ENCODE measurements around the gene WIPF3.

Gene WIPF3

DNA sequence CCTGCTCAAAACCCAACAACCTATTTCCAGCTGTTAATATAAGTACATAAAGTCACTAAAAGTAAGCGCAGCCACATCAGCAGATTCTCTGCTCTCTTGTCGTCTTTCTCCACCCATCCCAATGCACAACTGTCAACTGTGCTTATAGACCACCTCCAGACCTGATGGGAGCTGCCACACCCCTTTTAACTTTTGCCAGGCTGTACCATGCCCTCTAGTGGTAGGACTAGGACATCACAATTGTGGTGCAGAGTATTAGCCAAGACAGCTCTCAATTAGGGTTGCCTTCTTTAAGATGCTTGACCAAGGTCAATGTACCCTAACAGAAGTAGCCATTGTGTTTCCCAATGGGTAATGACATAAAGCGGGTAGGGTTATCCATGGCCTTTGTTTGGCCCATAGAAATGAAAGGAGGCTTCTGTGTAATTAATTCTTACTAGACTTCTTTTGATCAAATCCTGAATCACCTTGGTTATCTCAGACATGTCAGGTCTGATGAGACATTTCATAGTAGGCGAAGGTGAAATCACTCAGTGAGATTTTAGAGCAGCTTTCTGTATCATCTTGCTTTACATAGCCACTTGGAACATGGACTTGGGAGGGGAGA, 115.2 kb downstream of the WIPF3 start:
- FAIRE-seq: no peak

DNA sequence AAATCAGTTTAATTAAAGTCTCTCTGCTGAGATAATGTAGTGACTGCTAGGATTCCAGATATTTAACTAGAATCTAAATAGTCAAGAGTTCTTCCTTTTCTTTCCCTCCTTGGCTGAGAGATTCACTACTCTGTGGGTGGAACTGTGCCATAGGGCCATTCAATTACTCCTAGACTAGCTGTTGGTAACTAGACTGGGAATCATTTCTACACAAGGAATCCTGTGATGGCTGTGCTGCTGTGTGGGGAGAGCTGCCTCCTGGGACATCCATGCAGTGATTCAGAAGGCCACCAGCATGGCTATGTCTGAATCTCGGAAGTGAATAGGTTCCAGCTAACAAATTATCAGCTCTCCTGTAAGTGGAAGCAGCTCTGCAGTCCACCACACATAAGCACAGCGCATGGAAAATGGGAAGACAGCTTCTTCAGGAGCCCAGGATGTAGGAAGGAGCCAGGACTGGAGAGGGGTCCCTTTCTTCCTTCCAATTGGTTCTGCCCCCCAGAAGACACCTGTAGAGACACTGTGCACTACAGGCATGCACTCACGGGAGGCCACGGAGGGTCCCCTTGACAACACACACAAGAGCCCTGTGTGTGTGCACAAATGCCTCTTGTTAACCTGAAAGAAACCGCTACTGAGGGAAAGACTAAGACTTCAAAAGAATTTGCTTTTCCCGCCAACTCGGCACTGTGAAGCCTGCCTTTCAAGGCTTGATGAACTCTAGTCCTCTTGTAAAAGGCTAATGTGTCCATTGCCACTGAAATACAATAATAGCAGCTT, 116.8 kb downstream of the WIPF3 start:
- FAIRE-seq: no peak

DNA sequence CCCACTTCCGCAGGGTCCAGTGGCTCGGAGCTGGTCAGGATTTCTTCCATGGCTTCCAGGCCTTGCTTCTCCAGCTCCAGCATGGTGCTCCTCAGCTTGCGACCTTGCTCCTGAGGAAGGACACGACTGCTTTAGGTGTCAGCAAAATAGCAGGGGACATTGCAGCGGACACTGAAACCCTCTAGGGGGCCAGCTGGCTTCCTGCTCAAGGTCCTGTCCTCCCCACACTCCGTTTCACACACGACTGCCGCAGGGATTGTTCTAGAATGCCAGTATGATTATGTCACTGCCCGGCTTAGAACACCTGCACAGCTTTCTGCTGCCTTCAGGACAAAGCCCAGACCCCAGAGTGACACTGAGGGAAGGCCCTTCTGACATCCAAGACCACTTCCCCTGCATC, 117.7 kb downstream of the WIPF3 start:
- no peak for FAIRE-seq

DNA sequence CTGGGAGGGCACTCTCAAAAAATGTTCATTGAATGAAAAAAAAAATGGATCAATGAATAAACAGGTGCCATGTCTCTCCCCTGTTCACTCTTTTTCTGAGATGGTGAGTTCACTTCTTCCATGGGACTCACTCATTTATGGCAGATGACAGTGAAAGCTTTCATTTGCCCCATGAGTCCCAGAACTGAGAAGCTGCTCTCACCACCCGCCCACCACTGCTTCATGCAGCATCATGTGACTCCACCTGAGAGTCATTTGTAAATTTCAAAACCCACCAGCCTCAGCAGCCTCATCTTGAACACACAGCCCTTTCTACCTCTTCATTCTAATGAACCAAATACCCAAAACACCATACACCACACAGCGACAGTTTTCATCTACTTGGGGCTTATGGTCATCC, 118.4 kb downstream of the WIPF3 start:
- FAIRE-seq: no peak

DNA sequence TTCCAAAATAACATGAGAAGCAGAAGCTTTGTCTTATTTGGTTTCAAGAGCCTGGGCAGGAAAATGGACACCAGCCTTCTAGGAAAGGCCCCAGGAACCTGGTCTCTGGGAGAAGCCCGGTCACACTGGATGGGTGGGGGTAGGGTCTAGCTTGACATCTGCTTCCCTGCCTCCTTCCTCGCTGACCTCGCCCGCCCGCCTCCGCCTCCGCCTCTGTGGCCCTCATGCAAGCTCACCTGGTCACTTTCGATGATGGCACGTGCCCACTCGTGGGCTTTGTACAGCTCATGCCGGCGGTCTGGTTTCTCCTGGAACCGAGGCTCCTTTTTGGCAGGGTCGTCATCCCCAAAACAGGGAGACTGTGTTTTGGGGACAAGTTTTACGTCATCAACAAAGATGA, 119.9 kb downstream of the WIPF3 start:
- no peak for FAIRE-seq

DNA sequence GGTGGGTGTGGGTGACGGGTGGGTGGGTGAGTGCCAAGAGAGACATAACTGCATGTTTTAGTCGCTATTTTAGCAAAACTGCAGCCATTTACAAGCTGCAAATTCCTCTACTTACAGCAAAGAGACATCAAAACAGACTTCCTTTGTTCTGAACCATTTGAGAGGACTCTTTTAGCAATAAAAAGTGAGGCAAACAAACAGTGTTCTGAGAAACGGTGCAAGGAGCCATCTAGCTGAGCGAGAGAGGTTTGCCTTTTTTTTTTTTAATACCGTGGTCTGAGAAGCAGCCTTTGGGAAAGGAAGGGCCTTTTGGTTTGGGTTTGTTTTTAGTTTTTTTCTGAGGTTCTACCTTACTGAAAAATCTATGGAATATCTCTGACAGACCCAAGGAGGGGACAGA, 120.4 kb downstream of the WIPF3 start:
- no peak for FAIRE-seq

DNA sequence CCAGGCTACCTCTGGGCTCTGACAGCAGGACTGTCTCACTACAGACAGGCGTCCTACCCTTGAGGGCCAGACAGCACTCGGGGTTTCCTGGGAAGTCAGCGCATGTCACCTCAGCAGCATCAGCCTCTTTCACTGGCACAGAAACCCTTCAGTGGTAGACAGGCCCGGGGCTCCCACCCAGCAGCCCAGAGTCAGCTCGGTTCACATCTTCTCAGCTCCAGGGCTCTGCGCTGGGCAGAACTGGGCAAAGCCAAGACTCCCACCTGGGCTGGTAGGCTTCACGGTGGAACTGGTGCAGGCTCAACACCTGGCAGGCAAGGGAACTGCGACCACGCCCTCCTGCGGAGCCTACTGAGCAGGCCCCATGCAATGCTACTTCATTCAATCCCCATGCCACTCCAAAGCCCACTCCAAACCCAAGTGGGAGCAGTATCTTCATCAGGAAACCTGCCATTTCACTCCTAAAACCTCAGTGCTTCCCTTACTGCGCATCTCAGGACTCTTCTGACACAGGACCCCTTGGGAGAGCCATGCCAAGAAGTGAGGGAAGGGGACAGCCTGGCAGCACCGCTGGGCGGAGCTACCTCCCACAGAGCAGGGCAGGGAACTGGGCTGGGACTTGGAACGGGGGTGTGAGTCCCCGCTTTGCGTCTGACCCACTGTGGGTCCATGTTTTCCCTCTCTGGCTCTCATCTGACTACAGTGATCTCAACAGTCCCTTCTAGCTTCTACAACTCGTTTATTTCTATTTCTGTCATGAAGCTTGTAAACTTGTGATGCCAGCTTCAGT, 122.9 kb downstream of the WIPF3 start:
- no peak for FAIRE-seq

DNA sequence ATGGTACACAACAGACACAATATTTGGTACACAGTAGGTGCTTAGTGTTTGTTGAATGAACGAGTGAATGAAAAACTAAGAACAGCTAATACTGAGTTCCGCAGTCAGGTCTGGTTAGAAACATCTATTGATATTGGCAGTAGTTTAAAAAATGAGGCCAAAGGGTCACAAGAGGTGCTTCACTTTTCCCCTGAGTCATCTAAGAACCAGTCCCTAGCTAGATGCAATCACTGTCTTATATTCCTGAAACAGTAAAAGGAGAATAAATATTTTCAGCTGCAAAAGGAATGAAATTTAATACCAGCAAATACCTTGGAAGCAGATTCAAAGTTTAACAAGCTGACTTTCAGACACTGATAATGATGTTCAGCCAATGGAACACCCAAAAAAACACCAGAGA, 128.8 kb downstream of the WIPF3 start:
- FAIRE-seq: no peak

DNA sequence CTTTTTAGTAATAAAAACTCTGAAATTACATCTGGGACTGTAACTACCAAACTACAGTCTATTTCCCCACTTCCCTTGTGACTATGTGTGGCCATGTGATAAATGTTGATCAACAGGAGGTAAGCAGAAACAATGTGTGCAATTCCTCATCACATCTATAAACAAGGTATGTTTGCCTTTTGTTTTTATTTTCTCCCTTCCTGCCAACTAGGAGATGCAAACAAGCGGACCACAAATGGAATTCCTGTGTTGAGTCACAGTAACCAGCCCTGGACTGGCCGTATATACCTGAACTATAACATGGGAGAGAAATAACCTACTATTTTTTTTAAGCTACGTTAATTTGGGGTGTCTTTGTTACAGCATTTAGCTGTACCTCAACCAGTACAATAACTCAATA, 130.8 kb downstream of the WIPF3 start:
- no peak for FAIRE-seq

DNA sequence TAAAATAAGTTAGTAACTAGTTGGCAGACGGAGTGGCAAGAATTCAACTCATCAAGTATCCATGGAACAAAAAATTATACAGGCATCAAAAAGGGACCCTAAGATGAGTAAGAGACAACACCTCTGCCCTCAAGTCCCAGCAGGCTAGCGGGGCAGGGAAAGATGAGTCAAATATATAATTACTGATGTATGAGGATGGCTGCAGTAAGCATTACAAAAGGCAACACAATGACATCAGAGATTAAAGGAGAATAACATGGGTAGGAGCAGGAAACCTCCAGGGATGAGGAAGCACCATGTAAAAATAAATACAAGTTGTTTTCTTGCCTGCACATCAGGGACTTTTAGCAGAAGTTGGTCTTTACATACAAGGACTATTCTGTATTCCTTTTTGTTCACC, 133.9 kb downstream of the WIPF3 start:
- no peak for FAIRE-seq

DNA sequence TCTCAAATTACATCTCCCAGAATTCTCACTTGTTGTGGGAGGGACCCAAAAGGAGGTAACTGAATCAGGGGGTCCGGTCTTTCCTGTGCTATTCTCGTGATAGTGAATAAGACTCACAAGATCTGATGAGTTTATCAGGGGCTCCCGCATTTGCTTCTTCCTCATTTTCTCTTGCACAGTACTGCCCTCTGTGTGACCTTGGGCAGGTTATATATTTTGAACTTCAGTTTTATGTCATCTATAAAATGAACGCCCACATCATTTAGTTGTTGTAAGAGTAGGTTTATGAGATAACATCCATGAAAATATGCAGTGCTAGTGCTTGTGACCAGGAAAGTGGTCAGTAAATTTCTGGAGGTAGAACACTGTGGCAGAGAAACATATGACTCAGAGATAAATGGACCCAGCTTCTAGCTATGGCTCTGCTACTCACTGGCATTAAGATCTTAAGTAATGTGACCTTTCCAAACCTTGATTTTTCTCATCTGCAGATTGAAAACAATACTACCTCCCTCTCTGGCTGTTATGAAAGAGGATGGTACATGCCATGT, 139.0 kb downstream of the WIPF3 start:
- FAIRE-seq: no peak

DNA sequence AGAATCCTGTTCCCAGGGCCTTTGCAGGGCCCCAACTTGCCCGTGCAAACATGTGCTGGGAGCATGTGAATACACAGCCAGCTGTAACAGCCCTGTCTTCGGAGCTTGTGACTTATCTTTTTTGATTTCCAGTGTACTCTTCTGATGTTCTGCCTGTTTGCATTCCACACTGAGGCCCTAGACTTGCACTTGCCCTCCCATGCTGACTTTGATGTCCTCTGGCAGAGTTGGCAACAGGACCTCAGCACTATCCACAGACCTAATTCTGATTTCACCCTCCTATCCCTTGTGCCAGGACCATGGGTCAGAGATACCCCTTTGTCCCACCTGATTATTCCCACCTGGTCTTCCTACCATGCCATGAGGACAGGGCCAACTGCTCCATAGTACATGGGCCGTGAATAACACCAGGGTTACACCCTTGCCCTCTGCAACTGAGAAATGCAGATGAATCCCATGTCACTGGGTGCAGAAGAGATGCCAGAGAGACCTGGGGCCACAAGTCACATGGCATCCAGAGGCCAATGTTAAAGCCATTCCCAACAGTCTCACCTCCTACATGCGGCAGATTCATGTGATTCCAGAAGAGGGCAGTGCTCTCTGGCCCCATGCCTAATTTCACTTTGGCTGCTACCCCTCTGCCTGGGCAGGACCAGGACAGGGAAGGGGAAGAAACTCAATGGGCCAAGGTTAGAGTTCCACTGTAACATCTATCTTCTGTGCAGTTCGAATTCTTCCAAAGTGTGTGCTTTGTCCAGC, 140.3 kb downstream of the WIPF3 start:
- no peak for FAIRE-seq

DNA sequence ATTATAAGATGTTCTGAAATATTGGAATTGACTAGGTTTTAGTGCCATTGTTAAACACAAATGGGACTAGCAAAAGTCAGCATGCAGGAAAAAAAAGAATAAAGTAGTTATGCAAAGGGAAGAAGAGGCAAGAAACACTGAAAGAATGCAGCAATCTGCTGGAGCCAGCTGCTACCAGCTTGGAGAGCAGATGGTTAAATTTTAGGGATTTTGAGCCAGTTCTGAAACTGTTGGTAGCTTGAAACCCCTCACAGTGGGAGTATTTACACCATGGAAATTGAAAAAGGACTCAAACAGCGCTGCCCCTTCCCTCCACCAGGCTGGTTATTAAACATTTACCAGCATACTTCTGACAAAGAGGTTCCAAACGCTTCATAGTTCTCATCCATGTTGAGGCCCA, 142.3 kb downstream of the WIPF3 start:
- FAIRE-seq: no peak

DNA sequence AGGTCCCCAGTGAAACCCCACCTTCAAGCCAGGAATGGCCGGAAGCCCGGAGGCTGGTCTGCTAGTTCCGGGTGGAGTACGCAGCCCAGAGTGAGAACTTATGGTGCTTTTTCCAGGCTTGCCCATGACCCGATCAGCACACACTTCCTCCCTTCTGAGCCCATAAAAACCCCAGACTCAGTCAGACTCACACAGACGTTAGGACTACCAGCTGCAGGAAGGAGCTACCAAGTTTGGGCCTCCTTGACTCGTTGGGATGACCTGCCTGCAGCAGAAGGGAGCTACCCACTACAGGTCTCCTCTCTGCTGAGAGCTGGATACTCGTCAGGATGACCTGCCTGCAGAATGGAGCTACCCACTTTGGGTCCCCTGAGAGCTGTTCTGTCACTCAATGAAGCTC, 144.2 kb downstream of the WIPF3 start:
- no peak for FAIRE-seq

DNA sequence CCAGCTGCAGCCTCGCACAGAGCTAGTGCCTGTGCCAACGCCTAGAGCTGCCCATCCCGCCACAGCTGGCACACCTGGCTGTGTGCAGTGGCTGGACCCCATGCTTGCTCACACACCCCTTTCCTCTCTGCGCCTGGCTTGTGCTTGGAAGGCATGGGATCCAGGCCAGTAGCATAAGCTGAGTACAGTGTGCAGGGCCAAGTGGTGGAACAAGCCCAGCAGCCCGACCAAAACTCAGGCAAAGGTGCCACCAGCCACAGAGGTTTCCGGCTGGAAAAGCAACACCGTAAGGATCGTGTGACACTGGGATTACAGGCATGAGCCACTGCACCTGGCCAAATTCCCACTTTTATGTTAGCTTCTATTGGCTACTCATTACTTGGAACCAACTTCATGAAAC, 144.9 kb downstream of the WIPF3 start:
- FAIRE-seq: no peak

DNA sequence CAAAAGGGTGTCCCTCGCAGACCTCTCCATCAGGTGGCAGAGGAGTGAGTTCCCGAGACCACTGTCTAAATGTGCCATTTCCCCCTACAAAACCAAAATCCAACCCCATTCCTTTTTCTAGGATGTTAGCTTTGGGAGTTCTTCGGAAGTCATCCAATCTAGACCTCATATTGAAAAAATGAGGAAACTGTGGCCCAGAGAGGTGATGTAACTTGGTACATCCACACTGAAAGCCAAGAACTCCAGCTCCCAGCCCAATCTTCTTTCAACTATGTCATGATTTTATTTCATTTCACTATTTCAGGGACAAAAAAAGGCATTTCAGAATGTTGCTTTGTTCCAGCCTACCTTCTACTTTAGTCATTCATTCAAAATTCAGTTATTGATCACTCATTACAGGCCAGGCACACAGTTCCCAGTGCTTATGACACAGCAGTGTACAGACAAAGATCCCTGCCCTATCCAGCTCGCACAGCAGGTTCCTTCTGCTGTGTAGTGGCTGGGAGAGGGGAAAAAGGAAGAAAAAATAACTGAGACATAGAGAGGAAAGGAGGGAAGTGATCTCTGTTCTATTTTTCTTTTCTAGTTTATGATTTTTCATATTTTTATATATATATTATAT, 147.5 kb downstream of the WIPF3 start:
- no peak for FAIRE-seq

DNA sequence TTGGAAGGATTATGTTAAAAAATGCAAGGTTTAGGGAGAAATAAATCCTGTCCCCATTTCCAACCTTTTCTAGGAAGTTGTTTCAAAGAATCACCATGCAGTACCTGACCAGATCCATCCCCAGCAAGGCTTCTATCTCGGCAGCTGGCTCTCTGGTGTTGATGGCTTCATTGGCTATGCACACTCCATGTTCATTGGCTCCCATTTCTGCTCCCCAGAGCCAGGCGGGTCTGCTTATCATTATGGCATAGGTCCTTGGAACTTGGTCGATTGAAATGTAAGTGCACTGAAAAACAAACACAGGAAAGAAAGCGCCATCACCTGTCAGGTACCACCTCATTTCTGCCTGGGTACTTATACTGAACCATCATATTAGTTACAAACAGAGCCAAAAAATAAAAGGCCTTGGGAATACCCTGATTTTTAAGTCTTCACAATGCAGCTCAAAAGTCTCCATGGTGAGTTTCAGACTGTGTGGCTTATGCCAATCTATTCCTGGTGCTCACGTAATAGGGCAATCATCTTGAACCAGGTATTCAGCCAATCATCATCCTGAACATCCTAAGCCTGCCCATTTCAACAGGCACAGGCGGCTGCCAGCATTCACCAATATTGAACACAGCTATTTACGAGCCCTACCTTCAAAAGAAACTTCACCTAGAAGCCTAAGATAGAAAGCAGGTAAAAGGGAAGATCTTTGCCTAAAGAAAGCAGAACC, 148.9 kb downstream of the WIPF3 start:
- no peak for FAIRE-seq

DNA sequence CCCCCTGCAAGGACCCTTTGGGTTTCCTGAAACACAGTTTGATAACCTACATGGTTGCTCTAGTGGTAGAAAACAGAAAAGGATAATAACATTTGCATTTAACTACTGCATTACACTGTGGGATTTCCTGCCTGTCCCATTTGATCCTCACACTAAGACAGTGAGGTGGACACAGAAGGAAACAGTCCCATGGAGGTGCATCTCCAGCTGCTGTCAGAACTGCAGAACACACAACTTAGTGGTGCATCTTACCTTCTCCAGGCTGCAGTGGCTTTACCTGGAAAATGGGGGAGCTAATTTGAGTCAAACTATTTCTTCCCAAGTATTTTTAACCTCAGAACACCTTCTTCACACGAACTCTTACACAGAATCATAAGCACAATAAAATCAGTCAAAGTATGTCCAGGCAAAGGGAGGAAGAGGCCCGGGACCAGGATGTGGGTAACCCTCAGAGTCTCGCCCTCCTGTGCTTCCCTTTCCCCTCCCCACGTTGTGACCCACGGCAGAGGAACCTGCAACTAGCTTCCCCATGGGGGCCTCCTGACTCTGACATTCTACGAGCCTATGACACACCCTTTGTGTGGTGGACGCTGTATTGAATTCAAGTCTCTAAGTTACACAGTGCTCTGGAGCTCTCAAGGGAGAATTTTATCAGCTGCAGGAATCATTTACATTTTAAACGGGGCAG, 149.6 kb downstream of the WIPF3 start:
- no peak for FAIRE-seq

DNA sequence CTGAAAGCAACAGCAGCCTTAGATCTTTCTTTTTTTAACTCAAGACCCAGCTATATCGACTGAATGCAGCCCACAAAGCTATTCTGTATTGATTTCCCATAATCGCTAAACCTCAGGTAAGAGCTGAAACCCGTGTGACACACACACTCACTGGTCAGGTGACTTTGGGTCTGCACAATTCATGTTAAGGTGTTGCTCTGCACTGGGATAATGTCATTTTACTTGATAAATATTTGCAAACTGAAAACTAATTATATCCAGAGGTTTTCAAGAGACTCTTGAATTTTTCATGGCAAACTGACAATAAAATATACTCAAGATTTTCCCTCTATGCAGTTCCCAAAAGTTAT, 150.2 kb downstream of the WIPF3 start:
- FAIRE-seq: no peak

DNA sequence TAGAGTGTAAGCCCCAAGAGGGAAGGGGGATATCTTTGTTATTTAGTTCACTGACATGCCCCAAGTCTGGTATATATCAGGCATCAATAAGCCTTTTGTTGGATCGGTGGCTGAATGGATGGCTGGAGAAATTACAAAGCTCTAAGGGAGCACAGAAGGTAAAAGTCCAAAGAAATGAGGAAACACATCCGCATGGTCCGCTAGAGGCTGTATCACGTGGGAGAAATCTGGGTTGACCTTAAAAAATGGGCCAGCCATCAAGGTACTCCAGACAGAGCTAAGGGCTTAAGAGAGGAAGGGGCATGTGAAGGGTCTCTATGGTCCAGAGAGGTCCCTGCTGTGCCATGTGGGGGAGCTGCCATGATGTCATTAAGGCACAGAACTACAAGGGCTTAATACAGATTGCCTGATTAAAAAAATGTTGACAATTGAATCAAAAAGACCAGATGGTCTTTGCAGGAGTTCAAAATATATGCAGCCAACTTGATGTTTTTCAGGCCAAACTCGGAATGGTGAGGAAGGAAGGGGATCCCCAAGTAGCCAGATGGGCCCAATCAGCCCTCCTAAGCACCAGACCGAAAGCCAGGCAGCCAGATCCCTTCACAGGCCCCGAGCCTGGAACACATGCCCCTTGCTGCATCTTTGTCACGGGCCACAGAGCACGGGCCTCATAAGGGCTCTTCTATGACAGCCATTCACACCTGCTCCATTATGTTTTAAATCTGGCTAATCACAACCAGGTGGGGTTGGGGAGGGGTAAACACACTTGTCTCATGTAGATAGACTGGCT, 151.4 kb downstream of the WIPF3 start:
- no peak for FAIRE-seq

Measured in TTC549 (cell line).